HepG2 (cell line): ENCODE data around the gene PIBF1. TPM values are rescaled to one million over a fixed set of nuclear protein-coding genes. Genes with fewer than 3 reads are reported as not detected.

Source experiments
- CAMTA2 ChIP-seq: sonication (generic); formaldehyde crosslinking; IDR thresholded peaks from 2 replicates; pipeline ENCODE4 v1.4.0; 2020; ENCODE audit warnings: mild to moderate bottlenecking, missing genetic modification reagents, borderline replicate concordance
- CEBPG ChIP-seq: IDR thresholded peaks from 2 replicates; pipeline ENCODE4 v1.6.1; 2016
- FOSL2 ChIP-seq: sonication (generic); formaldehyde crosslinking; IDR thresholded peaks from 2 replicates; pipeline ENCODE4 v1.4.0; 2020; ENCODE audit warnings: missing genetic modification reagents
- FOXA1 ChIP-seq, 2 experiments: fragments of 450-650 bp in 1 of 2; sonication (generic) in 1 of 2; formaldehyde crosslinking in 1 of 2; IDR thresholded peaks; 2 replicates each; pipeline versions ENCODE4 v1.4.0 to v1.6.1; 2016 to 2020; ENCODE audit warnings: missing genetic modification reagents in 1 of 2
- GATAD2A ChIP-seq: IDR thresholded peaks from 2 replicates; pipeline ENCODE4 v1.6.1; 2016
- HOXA5 ChIP-seq: sonication (generic); formaldehyde crosslinking; IDR thresholded peaks from 2 replicates; pipeline ENCODE4 v1.4.0; 2020; ENCODE audit warnings: missing genetic modification reagents
- NFIC ChIP-seq: IDR thresholded peaks from 2 replicates; pipeline ENCODE4 v1.6.1; 2012; ENCODE audit warnings: mild to moderate bottlenecking, low read length, inconsistent platforms
- SCMH1 ChIP-seq: sonication (generic); formaldehyde crosslinking; IDR thresholded peaks from 2 replicates; pipeline ENCODE4 v1.9.0; 2021; ENCODE audit warnings: missing genetic modification reagents, mild to moderate bottlenecking, borderline replicate concordance
- ZFP36L1 ChIP-seq: sonication (generic); formaldehyde crosslinking; IDR thresholded peaks from 2 replicates; pipeline ENCODE4 v1.8.0; 2022; ENCODE audit warnings: mild to moderate bottlenecking, missing genetic modification reagents, moderate library complexity
- ZNF33A ChIP-seq: sonication (generic); formaldehyde crosslinking; IDR thresholded peaks from 2 replicates; pipeline ENCODE4 v1.5.1; 2020; ENCODE audit warnings: missing genetic modification reagents, mild to moderate bottlenecking, moderate library complexity, borderline replicate concordance
- ZNF33B ChIP-seq: sonication (generic); formaldehyde crosslinking; IDR thresholded peaks from 2 replicates; pipeline ENCODE4 v1.5.1; 2020; ENCODE audit warnings: mild to moderate bottlenecking, missing genetic modification reagents
- polyA plus RNA-seq, 8 experiments: library from polyadenylated mRNA; depleted of rRNA in 3 of 8; stranded (reverse) in 7 of 8; unstranded in 1 of 8; fragments of >200 nt; fragmentation: Illumina TruSeq in 4 of 8; extraction: Trizol in 4 of 8; gene quantifications; 2 replicates each; pipeline versions ENCODE4 v1.2.1 to v1.2.3, GENCODE V29; 2011 to 2016; ENCODE audit warnings: low read depth in 4 of 8, missing spikeins in 1 of 8, mixed read lengths in 1 of 8; ENCODE audit not compliant: insufficient read depth in 1 of 8
- total RNA-seq, 5 experiments: library from RNA; depleted of rRNA; stranded (reverse); fragments of >200 nt; fragmentation: Illumina TruSeq; extraction: Trizol; gene quantifications; 2 replicates each; pipeline ENCODE4 v1.2.3, GENCODE V29; 2016; ENCODE audit warnings: low read depth in 1 of 5
- TF ChIP-seq, protein P1 (sequence below): sonication (generic); formaldehyde crosslinking; IDR thresholded peaks from 2 replicates; pipeline ENCODE4 v1.4.0; 2020; ENCODE audit warnings: mild to moderate bottlenecking, missing genetic modification reagents
- TF ChIP-seq, protein P2 (sequence below): sonication (generic); formaldehyde crosslinking; IDR thresholded peaks from 2 replicates; pipeline ENCODE4 v1.5.0; 2020; ENCODE audit warnings: missing genetic modification reagents
- TF ChIP-seq, protein P3 (sequence below): IDR thresholded peaks from 2 replicates; pipeline ENCODE4 v1.6.1; 2016; ENCODE audit warnings: mild to moderate bottlenecking, missing biosample characterization, missing genetic modification reagents
- TF ChIP-seq, protein P4 (sequence below): IDR thresholded peaks from 2 replicates; pipeline ENCODE4 v1.6.1; 2016; ENCODE audit warnings: low read depth

Gene PIBF1
- total and polyA plus RNA-seq, 2 of the 13 experiments (the other 11 are each of a cell fraction or from before 2014, with no cell fraction given), result 4.2 to 15.8 TPM

DNA sequence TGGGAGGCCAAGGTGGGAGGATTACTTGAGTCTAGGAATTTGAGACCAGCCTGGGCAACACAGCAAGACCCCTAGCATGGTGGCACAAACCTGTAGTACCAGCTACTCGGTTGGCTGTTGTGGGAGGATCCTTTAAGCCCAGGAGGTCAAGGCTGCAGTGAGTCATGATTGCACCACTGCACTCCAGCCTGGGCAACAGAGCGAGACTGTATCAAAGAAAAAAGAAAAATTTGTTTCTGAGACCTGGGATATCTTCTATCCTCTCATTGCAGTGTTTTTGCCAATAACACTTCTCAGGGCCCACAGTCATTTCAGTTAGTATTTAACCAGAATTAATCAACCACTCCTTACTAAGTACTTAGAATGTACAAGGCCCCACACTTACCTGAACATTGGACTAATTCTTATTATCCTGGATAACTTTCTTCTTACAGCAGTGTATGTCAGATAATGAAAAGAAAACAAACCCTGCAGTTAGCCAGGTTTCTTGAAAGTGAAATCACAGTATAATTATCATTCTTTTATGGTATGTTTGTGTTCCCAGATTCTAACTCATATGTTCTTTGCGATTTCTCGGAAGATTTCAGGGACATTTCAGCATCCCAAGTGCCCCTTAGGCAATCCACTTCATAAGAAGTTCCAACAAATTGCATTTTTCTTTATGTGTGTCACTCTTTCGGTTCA, 201.3 kb downstream of the PIBF1 start (continued):
- TF ChIP-seq, protein P1, sequence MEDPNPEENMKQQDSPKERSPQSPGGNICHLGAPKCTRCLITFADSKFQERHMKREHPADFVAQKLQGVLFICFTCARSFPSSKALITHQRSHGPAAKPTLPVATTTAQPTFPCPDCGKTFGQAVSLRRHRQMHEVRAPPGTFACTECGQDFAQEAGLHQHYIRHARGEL (CRISPR knock-in tag), result no peak
- TF ChIP-seq GATAD2A (CRISPR knock-in tag) (no peak), SCMH1 (no peak), CEBPG (CRISPR knock-in tag) (peak; percentile 60), CAMTA2 (CRISPR knock-in tag) (no peak), ZNF33A (CRISPR knock-in tag) (no peak), ZFP36L1 (CRISPR knock-in tag) (no peak), FOSL2 (CRISPR knock-in tag) (peak; percentile 95), NFIC (no peak), ZNF33B (CRISPR knock-in tag) (no peak), FOXA1 (IDR thresholded peaks at IDR 0.05) (no peak), FOXA1 (CRISPR knock-in tag; IDR thresholded peaks at IDR 0.05) (no peak), HOXA5 (CRISPR knock-in tag) (no peak)
- TF ChIP-seq, protein P2, sequence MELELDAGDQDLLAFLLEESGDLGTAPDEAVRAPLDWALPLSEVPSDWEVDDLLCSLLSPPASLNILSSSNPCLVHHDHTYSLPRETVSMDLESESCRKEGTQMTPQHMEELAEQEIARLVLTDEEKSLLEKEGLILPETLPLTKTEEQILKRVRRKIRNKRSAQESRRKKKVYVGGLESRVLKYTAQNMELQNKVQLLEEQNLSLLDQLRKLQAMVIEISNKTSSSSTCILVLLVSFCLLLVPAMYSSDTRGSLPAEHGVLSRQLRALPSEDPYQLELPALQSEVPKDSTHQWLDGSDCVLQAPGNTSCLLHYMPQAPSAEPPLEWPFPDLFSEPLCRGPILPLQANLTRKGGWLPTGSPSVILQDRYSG (CRISPR knock-in tag), result no peak
- TF ChIP-seq, protein P3, sequence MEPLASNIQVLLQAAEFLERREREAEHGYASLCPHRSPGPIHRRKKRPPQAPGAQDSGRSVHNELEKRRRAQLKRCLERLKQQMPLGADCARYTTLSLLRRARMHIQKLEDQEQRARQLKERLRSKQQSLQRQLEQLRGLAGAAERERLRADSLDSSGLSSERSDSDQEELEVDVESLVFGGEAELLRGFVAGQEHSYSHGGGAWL (CRISPR knock-in tag), result no peak
- TF ChIP-seq, protein P4, sequence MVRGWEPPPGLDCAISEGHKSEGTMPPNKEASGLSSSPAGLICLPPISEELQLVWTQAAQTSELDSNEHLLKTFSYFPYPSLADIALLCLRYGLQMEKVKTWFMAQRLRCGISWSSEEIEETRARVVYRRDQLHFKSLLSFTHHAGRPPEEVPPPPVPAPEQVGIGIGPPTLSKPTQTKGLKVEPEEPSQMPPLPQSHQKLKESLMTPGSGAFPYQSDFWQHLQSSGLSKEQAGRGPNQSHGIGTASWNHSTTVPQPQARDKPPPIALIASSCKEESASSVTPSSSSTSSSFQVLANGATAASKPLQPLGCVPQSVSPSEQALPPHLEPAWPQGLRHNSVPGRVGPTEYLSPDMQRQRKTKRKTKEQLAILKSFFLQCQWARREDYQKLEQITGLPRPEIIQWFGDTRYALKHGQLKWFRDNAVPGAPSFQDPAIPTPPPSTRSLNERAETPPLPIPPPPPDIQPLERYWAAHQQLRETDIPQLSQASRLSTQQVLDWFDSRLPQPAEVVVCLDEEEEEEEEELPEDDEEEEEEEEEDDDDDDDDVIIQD (CRISPR knock-in tag), result peak; percentile 70; the same call in 1 of the 2 replicates
